Measurements from ENCODE around the gene ITPR1.

Gene ITPR1

DNA sequence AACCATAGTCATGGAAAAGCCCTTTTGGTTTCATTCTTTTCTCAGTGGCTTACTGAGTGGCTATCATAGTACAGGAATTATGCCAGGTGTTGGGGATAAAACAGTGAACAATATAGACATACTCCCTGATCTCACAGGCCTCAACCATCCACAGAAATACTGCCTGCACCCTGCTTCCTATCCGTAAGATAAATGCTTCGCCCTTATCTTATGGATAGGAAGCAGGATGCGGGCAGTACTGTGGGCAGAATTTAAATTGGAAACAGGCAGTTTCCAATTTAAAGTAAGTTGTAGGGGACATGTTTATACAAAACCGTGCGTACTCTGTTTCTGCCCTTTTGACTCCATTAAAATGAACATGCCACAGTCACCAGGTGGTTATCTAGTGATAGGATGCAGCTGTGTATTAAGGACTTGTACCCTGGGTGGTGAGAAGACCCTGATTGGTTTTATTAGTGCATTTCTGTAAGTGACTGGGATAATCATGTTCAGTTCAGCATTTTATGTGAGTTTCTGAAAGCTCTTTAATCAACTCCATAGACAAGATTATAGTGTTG, 344.3 kb downstream of the ITPR1 start:
- no peak for DNase-seq

DNA sequence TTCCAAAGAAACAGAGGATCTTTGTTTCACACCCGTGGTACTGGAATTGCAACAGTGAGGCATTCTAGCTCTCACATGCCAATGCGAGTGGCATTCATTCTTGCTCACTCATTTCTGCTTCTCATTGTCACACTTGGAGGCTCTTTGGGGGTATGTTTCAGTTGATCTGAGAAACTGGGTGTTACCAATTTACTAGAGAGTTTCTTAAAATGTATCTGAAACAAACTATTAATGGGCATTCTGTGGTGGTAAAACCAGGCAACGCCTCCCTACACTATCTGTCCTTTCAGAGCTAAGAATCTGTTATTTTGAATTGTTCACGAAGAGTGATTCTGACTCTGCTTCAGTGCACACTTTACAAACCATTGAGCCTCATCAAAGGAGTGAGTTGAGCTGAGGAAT, 345.5 kb downstream of the ITPR1 start:
- no peak for DNase-seq

DNA sequence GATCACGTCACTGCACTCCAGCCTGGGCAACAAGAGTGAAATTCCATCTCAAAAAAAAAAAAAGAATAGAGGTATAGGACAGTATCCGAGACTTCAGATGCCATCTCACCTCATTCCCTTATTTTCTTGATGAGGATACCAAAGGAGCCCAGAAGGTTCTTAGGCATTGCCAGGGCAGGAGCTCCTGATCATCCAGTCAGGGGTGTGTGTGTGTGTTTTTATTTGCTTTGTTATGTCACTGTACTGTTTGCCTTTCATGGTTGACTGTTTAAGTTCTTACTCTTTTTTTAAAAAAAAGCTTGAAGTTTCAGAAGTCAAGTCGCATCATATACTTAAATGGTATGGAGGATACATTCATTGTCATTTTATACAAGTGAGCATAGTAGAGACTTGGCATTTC, 346.1 kb downstream of the ITPR1 start:
- DNase-seq: no peak

DNA sequence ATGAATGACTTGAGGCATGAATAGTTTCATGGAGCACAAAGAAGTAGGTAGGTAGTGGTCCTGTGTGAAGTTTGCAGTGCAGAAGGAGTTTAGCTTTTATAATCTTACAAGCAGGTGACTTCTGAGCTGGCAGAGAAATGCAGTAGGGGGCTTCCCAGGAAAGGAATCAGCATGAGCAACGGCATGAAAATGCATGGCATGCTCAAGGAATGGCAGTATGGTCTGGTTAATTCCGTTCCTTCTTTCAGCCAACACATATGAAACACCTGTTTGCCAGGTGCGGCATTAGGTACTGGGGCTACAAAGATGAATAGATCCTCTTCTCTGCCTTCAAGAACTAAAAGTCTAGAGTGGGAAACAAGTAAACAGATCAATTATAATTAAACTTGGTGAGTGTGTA, 348.1 kb downstream of the ITPR1 start:
- no peak for DNase-seq

GRCh38 chr3:4841776-4842440, 348.8 kb downstream of the ITPR1 start:
- DNase-seq: no peak

- no peak for DNase-seq
Observed at GRCh38 chr3:4843619-4844018, 350.5 kb downstream of the ITPR1 start.

DNA sequence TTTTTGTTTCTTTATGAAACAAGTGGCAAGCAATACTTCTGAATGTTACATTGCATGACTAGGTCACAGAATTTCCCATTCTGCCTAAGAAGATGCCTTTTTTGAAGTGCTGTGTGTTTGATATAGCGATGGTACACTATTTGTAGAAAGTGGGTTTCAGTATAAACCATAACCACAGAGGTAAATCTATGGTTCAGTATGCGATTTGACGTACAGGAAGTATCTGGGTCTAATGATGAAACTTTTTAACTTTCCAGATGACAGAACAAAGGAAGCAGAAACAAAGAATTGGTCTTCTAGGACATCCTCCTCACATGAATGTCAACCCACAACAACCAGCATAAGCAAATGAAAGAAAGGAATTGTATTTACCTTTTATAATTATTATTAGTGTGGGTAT, 352.7 kb downstream of the ITPR1 start:
- DNase-seq: no peak

DNA sequence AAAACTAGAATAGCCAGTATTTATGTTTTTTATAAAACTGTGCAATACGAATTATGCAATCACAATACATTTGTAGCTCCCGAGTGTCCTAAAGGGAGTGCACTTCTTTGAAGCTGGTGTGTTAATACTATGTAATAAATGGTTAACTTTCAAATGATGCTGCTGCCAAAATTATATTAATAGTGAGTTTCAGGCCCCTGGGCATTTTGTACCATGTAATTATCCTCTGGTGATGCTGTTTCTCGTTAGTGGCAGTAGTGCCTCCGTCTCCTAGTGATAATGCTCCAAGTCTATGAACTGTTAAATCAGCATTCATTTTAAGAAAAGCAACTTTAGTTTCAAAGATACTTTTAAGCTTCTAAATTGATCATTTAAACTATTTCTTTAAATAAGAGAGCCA, 353.4 kb downstream of the ITPR1 start:
- DNase-seq: no peak

DNA sequence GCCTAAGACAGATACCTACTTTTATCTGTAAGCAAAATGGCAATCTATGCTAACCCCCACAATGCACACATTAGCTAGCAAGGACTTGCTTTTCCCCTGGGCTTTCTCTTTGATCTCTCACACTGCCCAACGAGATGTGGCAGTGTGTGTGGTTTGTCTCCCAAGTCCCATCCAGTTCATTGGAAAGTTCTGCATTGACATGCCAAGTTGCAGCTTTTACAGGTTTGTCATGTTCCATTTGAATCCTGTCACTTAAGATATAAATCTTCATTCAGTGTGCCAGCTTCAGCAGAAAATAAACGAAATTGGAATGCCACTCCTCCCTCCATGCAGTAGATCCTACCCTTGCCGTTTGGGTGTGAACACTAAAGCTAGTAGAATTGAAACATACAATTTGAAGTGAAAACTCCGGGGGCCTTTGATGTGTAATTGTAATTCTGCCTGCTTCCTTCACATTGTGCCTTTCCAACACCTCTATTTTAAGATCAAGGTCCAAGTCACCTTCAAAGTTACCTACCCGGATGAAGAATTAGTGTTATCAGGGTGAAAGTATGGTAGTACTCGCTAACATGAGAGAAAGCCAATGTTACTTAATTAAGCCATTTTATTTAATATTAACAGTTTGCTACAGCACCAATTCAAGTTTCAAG, 355.2 kb downstream of the ITPR1 start:
- DNase-seq: no peak

DNA sequence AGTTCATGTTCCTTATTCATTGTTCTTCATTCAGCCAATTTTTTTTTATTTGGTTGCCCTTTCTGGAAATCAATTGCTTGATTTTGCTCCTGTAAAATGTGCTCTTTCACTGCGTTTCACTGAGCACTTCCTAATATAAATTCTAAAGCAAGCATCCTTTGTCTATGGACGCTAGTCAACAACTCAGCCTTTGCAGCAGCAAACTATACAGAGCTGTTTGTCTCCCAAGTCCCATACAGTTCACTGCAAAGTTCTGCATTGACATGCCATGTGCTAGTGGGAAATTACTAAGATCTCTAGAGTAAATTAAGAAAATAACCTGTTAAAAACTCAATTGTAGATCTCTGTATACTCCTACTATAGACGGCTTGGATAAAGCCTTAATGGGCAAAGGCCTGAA, 356.0 kb downstream of the ITPR1 start:
- no peak for DNase-seq

GRCh38 chr3:4849739-4850138, 356.6 kb downstream of the ITPR1 start:
- no peak for DNase-seq

DNA sequence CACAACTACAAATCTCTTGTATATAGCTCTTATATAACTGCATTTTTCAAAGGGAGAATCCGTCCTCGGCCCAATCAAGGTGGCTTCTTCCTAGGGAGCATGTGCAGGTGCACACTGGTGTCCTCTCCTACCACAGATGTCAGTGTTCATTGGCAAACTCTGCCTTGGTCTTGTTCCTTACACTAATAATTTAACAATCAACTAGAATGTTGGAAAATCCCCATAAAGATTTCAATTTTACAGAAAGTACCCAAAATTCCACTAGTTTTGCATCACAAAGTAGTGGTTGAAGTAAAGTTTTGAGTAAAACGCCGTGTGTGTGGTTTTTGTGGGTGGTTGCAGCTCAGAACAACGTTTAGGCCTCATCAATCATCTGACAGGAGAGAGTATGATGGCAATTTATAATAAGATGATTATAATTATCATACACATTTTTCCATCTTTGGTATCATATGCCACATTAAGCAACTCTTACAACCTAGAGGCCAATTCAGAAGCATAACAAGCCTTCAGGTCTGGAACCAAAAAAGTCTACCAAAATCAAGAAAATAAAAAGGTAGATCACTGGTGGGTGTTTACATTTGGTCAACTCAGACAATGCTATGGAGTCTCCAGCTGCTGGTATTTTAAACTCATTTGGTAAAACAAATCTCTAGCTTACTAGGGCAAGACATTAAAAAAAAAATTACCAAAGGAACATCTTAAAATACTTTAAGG, 357.2 kb downstream of the ITPR1 start:
- DNase-seq: peak; percentile 57 to 82 (median 68)

DNA sequence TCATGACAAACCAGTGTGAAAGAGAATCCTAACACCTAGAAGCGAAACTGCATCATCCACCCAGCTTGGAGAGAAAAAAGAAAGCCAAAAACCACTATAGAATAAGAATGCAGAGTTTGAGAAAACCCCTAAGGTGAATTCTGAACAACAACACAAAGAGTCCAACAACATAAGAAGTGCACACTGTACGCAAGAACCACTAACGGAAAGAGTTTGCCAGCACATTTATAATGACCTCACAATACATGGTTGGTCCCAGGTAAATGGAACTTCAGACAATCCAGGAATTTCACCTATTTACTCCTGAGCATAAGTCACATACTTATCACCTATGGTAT, 357.7 kb downstream of the ITPR1 start:
- DNase-seq: no peak

DNA sequence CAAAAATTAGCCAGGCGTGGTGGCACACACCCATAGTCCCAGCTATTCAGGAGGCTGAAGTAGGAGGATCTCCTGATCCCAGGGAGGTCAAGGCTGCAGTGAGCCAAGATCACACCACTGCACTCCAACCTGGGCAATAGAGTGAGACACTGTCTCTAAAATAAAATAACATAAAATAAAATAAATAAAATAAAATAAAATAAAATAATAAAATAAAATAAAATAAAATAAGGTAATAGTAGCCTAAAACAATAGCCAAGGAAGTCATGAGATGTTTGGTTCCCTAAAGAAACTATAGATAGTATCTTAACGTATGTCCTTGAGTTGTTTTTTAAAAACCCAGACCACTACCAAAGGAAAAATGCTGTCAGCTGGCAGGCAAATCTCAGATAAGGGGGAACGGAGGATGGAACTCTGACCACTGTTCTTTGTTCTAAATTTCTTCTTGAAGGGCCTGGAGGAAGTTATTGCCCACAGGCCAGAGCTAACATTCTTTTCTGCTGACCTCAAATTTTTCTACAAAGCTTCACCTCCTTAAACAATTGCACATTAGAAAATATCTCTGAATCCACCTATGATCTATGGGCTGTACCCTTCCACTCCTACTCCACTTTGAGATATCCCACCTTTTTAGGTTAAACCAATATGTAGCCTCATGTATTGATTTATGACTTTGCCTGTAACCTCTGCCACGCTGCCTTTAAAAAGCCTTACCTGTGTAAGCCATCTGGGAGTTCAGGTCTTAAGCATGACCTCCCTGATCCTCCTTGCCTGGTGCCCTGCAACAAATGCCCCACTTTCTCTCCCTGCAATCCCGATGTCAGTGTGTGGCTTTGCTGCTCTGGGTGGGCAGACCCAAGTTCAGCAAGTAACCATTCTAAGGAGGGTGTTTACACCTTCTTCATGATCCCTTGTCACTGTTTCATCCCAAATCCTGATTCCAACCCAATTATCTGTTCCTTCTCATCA, 359.9 kb downstream of the ITPR1 start:
- DNase-seq: no peak

DNA sequence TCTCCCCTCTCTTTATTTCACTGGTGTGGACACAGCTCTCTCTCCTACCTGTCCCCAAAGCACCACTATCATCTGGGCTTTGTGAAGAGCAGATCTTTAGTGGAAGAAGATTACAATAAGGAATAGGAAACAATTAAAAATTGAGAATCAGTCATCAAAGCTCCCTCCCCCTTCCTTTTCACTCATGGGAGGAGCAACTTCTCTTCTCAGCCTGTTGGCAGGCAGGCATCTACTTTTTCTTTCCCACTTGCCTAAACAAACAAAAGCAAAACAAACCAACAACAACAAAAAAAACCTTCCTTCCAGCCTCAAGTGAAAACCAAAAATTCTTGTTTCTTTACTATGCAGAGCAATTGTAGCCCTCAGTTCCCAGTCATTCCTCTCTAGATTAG, 360.6 kb downstream of the ITPR1 start:
- no peak for DNase-seq

DNA sequence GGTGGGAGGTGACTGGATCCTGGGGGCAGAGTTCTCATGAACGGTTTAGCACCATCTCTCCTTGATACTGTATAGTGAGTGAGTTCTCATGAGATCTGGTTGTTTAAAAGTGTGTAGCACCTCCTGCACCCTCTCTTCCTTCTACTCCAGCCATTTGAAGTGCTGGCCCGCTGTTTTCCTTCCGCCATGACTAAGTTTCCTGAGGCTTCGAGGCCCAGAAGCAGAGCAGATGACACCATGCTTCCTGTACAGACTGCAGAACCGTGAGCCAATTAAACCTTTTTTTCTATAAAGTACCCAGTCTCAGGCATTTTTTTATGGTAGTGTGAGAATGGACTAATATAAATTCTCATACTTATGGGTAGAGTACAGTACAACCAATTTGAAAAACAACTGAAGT, 362.5 kb downstream of the ITPR1 start:
- peak; percentile 44 to 54 (median 45) for DNase-seq

DNA sequence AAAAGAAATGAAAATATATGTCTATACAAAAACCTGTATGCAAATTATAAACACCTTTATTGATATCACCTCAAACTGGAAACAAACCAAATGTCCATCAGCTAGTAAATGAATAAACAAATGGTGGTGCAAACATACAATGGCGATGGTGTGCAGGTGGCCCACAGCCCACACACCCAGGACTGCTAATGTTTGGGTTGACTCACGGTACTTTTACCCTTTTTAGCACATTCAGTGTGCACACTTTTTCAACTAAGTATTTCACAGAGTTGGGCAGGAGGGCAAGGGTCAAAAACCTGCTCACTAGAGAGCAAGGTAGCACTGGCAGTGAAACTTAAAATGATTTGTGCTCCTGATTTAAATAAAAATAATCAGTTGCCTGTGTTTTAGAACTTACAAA, 363.0 kb downstream of the ITPR1 start:
- DNase-seq: no peak

DNA sequence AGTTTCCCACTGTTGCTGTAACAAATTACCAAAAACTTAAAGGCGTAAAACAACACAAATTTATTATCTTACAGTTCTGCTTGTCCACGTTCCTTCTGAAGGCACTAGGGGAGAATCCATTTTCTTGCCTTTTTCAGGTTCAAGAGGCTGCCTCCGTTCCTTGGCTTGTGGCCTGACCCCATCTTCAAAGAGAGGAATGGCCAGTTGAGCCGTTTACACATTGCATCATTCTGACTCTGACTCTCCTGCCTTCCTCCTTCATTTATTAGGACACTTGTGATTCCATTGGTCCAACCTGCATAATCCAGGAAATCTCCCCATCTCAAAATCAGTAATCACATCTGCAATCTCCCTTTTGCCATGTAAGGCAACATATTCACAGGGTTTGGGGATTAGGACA, 363.4 kb downstream of the ITPR1 start:
- no peak for DNase-seq

DNA sequence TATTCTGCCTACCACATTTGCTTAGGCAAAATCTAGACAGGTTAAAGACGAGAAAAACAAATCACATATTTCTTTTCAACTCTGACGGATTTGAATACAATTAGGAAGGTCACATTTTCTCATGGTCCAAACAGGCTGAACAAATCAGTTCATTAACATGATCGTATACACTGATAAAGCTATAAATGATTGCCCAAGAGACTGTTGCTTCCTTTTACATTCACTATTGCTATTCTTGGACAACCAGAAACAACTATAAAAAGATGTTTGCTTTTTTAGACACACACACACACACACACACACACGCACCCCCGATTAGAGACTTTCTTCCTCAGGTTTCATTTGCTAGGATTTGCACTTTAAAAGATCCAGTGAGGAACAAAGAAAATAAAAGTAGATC, 363.8 kb downstream of the ITPR1 start:
- no peak for DNase-seq

DNA sequence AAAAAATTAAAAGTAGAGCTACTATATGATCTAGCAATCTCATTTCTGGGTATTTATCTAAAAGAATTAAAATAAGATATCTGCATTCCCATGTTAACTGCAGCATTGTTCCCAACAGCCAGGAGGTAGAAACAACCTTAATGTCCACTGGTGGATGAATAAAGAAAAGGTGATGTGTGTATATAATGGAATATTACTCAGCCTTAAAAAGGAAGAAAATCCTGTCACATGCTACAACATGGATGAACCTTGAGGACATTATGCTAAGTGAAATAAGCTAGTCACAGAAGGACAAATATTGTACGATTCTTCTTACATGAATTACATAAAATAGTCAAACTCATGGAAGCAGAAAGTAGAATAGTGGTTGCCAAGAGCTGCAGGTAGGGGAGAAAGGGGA, 366.6 kb downstream of the ITPR1 start:
- no peak for DNase-seq

DNA sequence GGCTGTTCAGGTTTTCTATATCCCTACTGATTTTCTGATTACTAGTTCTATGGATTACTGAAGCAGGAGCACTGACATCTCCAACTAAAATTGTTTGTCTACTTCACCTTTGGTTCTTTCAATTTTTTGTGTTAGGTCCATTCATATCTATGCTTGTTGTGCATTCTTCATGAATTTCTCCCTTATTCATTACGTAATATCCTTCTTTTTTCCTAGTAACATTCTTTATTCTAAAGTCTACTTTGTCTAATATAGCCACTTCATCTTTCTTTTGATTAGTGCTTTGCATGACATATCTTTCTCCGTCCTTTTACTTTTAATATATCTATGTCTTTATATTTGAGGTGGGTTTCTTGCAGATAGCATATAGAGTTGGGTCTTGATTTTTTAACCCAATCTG, 369.8 kb downstream of the ITPR1 start:
- no peak for DNase-seq

- DNase-seq: peak in 2 of 3 donors; percentile 30 to 75
Observed at GRCh38 chr3:4864503-4864902, 371.4 kb downstream of the ITPR1 start.

- no peak for DNase-seq
Observed at GRCh38 chr3:4865714-4866113, 372.6 kb downstream of the ITPR1 start.
